ENCODE results near the gene MOB2. TPM values are rescaled to one million over a fixed set of nuclear protein-coding genes. Genes with fewer than 3 reads are reported as not detected.

MOB2 gene
- total and polyA plus RNA-seq, 9 of the 15 experiments (the other 6 are each of a cell fraction or from before 2014, with no cell fraction given): 0.17 to 36.8 (median 19.2) TPM

DNA sequence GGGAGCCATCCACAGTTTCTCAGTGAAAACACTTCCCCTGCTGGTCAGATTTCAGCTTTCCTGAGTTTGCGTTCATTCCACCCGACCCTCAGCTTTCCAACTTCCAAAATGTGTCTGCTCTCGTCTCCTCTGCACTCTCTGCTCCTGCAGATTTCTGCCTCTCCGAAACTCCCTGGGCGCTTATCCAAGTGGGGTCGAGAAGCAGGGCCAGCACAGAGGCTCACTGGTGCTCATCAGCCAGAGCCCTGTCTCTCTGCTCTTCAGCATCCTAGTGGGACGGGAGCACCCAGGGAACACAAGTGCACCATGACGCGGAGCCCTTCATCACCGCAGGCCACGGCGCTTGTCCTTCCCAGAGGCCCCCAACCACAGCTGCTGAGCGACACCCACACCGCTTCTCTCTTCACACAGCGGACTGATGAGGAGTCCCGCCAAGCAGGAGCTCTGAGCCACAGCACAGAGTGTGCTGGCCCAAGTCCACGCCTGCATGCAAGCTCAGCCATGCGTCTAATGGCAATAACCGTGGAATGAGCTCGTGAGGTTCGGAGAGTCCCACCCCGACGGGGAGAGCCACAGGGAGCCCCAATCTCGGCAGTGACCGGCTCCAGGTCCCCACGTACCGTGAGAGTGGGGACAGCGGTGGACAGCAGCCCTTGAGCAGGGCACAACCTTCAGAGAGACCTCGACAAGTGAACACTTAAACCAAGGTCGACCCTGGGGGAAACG is 27.9 kb upstream of the MOB2 start:
- TF ChIP-seq, protein P1, sequence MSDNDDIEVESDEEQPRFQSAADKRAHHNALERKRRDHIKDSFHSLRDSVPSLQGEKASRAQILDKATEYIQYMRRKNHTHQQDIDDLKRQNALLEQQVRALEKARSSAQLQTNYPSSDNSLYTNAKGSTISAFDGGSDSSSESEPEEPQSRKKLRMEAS (CRISPR knock-in tag; IDR thresholded peaks at IDR 0.05): peak; percentile 8; the same call in 1 of the 2 replicates
- no peak for TF ChIP-seq ZFP1 (CRISPR knock-in tag; IDR thresholded peaks at IDR 0.05)
- CTCF ChIA-PET (ENCODE audit: low intra/inter-chr PET ratio): interaction anchor here (2.7 kb wide), 1 partner anchor 312 kb away, joined by 15 read pairs; no protein-coding TSS in a partner anchor
- Histone ChIP-seq H3K9me3 (replicated peaks; ENCODE audit: control insufficient read depth, insufficient read depth, low read depth, low read length) (no peaks in the 10 kb centered on the region), H3K36me3 (ENCODE audit: control insufficient read depth, insufficient read depth, low read length) (no peaks in the 10 kb centered on the region), H3K9ac (ENCODE audit: insufficient read depth in 1 of 2, low read depth in 2 of 2, low read length in 2 of 2) (peak overlapping the region in 1 of 2 experiments; percentile 26; a peak in 1 of 4 replicates), H3K4me1 (replicated peaks in 1 of 2; ENCODE audit: control insufficient read depth in 2 of 2, insufficient read depth in 2 of 2, low read length in 2 of 2) (peaks cover 9 to 49% of the 10 kb centered on the region in 2 experiments), H4K20me1 (replicated peaks; ENCODE audit: control insufficient read depth, insufficient read depth, low read length) (peaks cover 82% of the 10 kb centered on the region), H3K9me1 (ENCODE audit: control insufficient read depth, insufficient read depth, low read length) (peaks cover 17% of the 10 kb centered on the region), H3K27ac (ENCODE audit: extremely low read depth, low read depth, low read length) (no peak overlapping the region), H3K27me3 (ENCODE audit: control insufficient read depth in 2 of 2, insufficient read depth in 2 of 2, low read length in 2 of 2) (no peaks in the 10 kb centered on the region), H2AFZ (ENCODE audit: low read depth, low read length) (no peak overlapping the region), H3K79me2 (ENCODE audit: control insufficient read depth, insufficient read depth, low read length) (peaks cover 21% of the 10 kb centered on the region), H3K4me2 (ENCODE audit: insufficient read depth, low read length) (no peak overlapping the region), H3K4me3 (no peak overlapping the region)
- no peak for DNase-seq (ENCODE audit: extremely low read depth in 1 of 4, low spot score in 3 of 4)
- ATAC-seq: no peak
- 77% methylated on average over 28 of the region's 31 CpGs for WGBS (ENCODE audit: insufficient coverage, low coverage, missing lambda C conversion rate)
- POLR2A ChIA-PET: interaction anchor here (0.6 to 1.4 kb wide), 2 partner anchors 9 to 815 kb away, joined by 4 to 5 read pairs; no protein-coding TSS in a partner anchor
- in situ Hi-C loops (cut with MboI) (no loop called here), intact Hi-C loops (cut with micrococcal nuclease) (loop anchor here (1.0 to 5.0 kb wide), 4 partner anchors 62 to 311 kb away; no protein-coding TSS in a partner anchor)
- no TSS peak for BruUV-seq (replicated peaks)
- no peak for FAIRE-seq
